ENCODE data around the gene SPON1. TPM values are rescaled to one million over a fixed set of nuclear protein-coding genes. Genes with fewer than 3 reads are reported as not detected.

Gene SPON1
- total RNA-seq, 1 experiment from 2014 or later = 0.20 TPM

DNA sequence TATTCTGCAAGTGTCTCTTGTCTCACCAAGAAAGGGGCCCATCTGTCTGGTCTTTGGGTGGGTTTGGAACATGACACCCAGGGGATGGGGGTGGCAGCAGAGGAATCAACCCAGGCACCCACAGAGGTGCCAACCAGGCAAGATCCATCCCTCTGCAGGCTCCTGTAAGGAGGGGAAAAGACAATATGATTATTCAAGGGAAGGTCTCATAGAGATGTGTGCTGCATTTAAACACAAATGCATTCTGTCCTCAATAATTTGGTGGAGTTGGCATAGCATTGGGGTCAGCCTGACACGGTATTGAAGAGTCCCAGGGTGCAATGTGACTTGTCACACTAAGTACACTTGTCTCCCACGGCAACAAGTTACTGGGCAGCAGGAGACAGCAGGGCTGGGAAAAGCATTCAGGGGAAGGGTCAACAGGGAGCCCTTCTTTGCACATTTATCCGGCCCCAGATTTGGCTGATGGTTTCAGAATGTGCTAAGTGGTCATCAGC lies 33.1 kb upstream of the SPON1 start:
- H4K20me1 ChIP-seq (ENCODE audit: control insufficient read depth, insufficient read depth, insufficient read length) = no peaks in the 10 kb centered on the region
- no peaks in the 10 kb centered on the region for H3K9me3 ChIP-seq (ENCODE audit: control insufficient read depth, low read depth, low read length)
- no peak overlapping the region for H2AFZ ChIP-seq (ENCODE audit: low read length)
- WGBS (ENCODE audit: extremely low coverage, insufficient read length, low lambda C conversion rate) = no CpG with 5 or more reads among the region's 3 CpGs
- Mint-ChIP-seq H3K36me3 (ENCODE audit: insufficient read depth in 1 of 3, low read depth in 3 of 3) (no peaks in the 10 kb centered on the region; a peak in 1 of 7 replicates), H3K9me3 (peaks cover 0 to 3% of the 10 kb centered on the region in 2 experiments; a peak in 4 of 5 replicates), H3K4me3 (no peak overlapping the region), H3K4me1 (peaks cover 10% of the 10 kb centered on the region in 2 experiments), H3K27ac (no peak overlapping the region), H3K27me3 (ENCODE audit: low read depth) (no peaks in the 10 kb centered on the region; the same call in 1 of the 2 replicates)
- H2BK5ac ChIP-seq (ENCODE audit: insufficient read length, low read length) = no peak overlapping the region
- no peak overlapping the region for H2AK5ac ChIP-seq (ENCODE audit: insufficient read length, low read length)
- no peak overlapping the region for H3K23ac ChIP-seq (ENCODE audit: insufficient read length, low read depth, low read length)
- H3T11ph ChIP-seq (ENCODE audit: low read length) = no peak overlapping the region
- H3K18ac ChIP-seq (ENCODE audit: insufficient read length, low read depth, low read length) = no peak overlapping the region
- no peak overlapping the region for H3K4me2 ChIP-seq (ENCODE audit: insufficient read depth, insufficient read length, low read length)
- no peaks in the 10 kb centered on the region for H3K79me2 ChIP-seq (ENCODE audit: insufficient read depth, low read length)
- no peak overlapping the region for H3K9ac ChIP-seq (ENCODE audit: extremely low read depth, insufficient read length, low read length)
- H3K27me3 ChIP-seq (ENCODE audit: insufficient read depth, low read length) = no peaks in the 10 kb centered on the region
- H2BK12ac ChIP-seq (ENCODE audit: insufficient read length, low read depth, low read length) = no peak overlapping the region
- no peak for TF ChIP-seq CTCF (conservative IDR thresholded peaks at IDR 0.05)
- H2BK20ac ChIP-seq (ENCODE audit: low read depth, low read length, poor library complexity, severe bottlenecking) = no peak overlapping the region
- no peaks in the 10 kb centered on the region for H3K79me1 ChIP-seq (ENCODE audit: insufficient read depth, low read depth, low read length, poor library complexity, severe bottlenecking)
- H4K91ac ChIP-seq (ENCODE audit: insufficient read length, low read depth, low read length) = no peak overlapping the region
- H3K4me1 ChIP-seq (ENCODE audit: insufficient read depth, low read length) = peaks cover 6% of the 10 kb centered on the region
- H2BK15ac ChIP-seq (ENCODE audit: low read depth, low read length) = no peak overlapping the region
- H3K56ac ChIP-seq (ENCODE audit: insufficient read length, low read depth, low read length) = no peak overlapping the region
- H4K8ac ChIP-seq (replicated peaks; ENCODE audit: insufficient read length, low read depth, low read length) = no peak overlapping the region
- no peak overlapping the region; the same call in 1 of the 2 replicates for H3K14ac ChIP-seq (ENCODE audit: insufficient read depth, low read length)
- H2BK120ac ChIP-seq (ENCODE audit: low read depth, low read length, poor library complexity, severe bottlenecking) = no peak overlapping the region
- H3K23me2 ChIP-seq (ENCODE audit: insufficient read length, low read depth, low read length, poor library complexity, severe bottlenecking) = no peaks in the 10 kb centered on the region
- no peak for DNase-seq
- no peak overlapping the region for H3K4ac ChIP-seq (ENCODE audit: low read depth, low read length)
- H3K27ac ChIP-seq (ENCODE audit: insufficient read length, low read depth, low read length) = no peak overlapping the region
- H4K5ac ChIP-seq (ENCODE audit: insufficient read length, low read depth, low read length) = no peak overlapping the region

Data from H9 (cell line).